LNCaP clone FGC (cell line): ENCODE data around the gene OLFML1.

ENCODE experiments used
- DNase-seq: peaks from one replicate; pipeline ENCODE4 v3.0.0-alpha.2; 2011; ENCODE audit warnings: low read depth
- H3K4me3 ChIP-seq: 2 replicates; pipeline ENCODE4 v1.5.1; 2011; ENCODE audit warnings: mild to moderate bottlenecking, low read depth, low read length, control low read depth
- CTCF ChIP-seq: IDR thresholded peaks from 2 replicates; pipeline ENCODE4 v1.5.1; 2012; ENCODE audit warnings: mild to moderate bottlenecking; ENCODE audit not compliant: control insufficient read depth, insufficient read depth; ENCODE audit errors: extremely low read depth

Gene OLFML1

GRCh38 chr11:7555052-7555699 is 69.9 kb downstream of the OLFML1 start:
- no peak overlapping the region for H3K4me3 ChIP-seq
- DNase-seq: peak; percentile 89
- TF ChIP-seq CTCF: no peak

DNA sequence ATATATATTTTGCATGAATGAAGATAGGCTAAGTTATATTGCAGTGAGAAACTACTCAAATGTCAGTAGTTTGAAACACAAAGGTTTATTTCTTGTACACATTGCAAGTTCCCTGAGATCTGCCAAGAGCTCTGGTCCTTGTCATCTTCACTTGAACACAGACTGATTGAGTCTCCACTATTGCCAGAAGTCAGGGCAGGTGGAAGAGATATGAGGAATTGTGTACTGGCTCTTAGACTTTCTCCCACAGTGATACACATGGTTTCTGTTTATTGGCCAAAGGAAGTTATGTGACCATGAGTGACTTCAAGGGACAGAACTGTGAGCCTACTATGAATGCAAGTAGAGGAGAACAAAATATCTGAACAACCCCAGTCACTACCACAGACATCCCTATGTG is 72.7 kb downstream of the OLFML1 start:
- DNase-seq: no peak
- H3K4me3 ChIP-seq: no peak overlapping the region
- TF ChIP-seq CTCF: no peak

DNA sequence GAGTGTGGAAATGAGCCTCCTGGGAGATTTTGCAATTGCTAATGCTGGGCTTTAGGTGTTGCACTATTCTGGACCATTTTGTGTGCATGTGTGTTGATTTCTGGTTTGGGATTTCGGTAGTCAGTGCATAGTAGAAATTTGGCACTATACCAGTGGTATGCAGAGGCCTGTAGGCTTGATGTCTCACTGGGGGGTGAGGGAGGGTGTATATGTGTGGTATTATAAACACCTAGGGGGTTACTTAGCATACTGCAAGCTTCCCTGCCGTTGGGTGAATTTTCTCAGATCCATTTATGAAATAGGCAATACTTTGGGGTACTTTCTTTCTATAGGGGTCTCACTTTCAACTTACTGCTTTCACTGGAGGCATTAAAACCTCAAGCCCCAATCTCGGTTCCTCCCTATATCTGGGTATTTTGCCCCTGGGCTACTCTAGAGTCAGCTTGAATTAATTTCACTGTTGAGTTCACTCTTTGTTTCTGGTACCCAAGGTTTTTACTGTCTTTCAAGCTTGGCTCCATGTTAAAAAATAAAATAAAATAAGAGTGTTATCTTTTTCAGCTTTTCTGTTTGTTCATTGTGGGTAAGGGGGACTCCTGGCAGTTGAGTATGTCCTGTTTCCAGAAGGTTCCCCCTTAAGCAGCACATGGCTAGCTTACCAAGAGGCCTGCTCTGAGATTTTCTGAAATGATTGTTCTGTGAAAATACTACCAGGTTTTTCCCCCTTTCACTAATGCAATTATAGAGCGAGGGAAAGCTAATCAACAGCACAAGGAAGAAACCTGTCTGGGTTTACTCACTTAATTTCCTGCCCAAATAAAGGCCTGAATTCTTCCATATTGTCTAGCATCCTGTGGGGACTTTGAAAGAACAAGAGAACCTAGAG is 74.3 kb downstream of the OLFML1 start:
- no peak for DNase-seq
- TF ChIP-seq CTCF: no peak
- no peak overlapping the region for H3K4me3 ChIP-seq
